ENCODE data around the gene ALDH1A2.

Gene ALDH1A2

GRCh38 chr15:57910672-57911071 is 154.8 kb downstream of the ALDH1A2 start:
- TF ChIP-seq SUZ12 (IDR thresholded peaks at IDR 0.05; ENCODE audit: extremely low read depth, insufficient read depth, insufficient read length), result no peak
- no peak for TF ChIP-seq ZNF274 (IDR thresholded peaks at IDR 0.05; ENCODE audit: low read depth, low read length)
- TF ChIP-seq YY1 (IDR thresholded peaks at IDR 0.05; ENCODE audit: insufficient read depth, insufficient read length), result no peak
- no peaks in the 10 kb centered on the region for H3K36me3 ChIP-seq (ENCODE audit: insufficient read depth, insufficient read length, low read length)
- H3K9ac ChIP-seq (ENCODE audit: insufficient read length, low read depth), result no peak overlapping the region
- no peaks in the 10 kb centered on the region for H3K27me3 ChIP-seq (ENCODE audit: insufficient read depth, insufficient read length)
- no peak for DNase-seq (ENCODE audit: low read depth, low spot score)
- no peaks in the 10 kb centered on the region; the same call in 1 of the 2 replicates for H3K9me3 ChIP-seq (ENCODE audit: insufficient read depth, low read length)
- H3K4me1 ChIP-seq (ENCODE audit: insufficient read depth, insufficient read length), result no peaks in the 10 kb centered on the region
- H3K4me3 ChIP-seq (ENCODE audit: insufficient read length, low read depth), result no peak overlapping the region

DNA sequence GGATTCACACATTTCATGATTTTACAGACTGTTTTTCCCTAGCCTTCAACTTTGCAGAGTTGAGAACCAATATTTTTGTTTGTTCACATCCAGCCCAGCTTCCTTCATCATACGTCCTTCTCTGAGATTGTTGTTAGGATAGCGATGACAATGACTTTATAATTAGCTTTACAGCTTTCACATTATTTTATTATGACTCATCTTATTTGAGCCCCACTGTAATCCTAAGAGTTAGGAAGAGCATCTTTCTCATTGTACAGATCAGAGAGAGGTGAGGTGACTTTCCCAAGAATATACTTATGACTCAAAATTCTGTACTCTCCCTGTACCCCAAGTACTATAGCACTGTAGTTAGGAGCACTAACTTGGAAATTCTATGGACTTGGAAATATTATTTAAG is 156.1 kb downstream of the ALDH1A2 start:
- Histone ChIP-seq H3K36me3 (ENCODE audit: insufficient read depth, insufficient read length, low read length) (no peaks in the 10 kb centered on the region), H3K4me3 (ENCODE audit: insufficient read length, low read depth) (no peak overlapping the region), H3K9ac (ENCODE audit: insufficient read length, low read depth) (no peak overlapping the region), H3K4me1 (ENCODE audit: insufficient read depth, insufficient read length) (no peaks in the 10 kb centered on the region), H3K9me3 (ENCODE audit: insufficient read depth, low read length) (no peaks in the 10 kb centered on the region; the same call in 1 of the 2 replicates), H3K27me3 (ENCODE audit: insufficient read depth, insufficient read length) (no peaks in the 10 kb centered on the region)
- TF ChIP-seq SUZ12 (IDR thresholded peaks at IDR 0.05; ENCODE audit: extremely low read depth, insufficient read depth, insufficient read length), result no peak
- no peak for TF ChIP-seq YY1 (IDR thresholded peaks at IDR 0.05; ENCODE audit: insufficient read depth, insufficient read length)
- no peak for TF ChIP-seq ZNF274 (IDR thresholded peaks at IDR 0.05; ENCODE audit: low read depth, low read length)
- no peak for DNase-seq (ENCODE audit: low read depth, low spot score)

DNA sequence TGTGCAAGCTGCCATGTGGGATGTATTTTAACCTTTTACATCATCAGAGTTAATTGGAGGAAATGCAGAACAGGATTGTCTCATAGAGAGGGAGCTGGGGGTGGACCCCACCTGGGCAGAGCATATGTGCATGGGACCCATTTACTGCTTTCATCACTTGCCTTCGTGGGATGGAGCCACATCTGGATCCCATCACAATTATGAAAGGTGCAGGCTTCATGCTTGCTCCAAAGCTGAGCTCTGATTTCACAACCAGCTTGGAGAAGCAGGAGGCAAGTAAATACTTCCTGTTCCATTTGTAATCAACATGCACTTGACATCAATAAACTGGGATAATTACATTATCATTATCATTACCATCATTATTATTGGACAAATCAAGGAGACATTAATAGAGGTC is 161.9 kb downstream of the ALDH1A2 start:
- H3K9me3 ChIP-seq (ENCODE audit: insufficient read depth, low read length), result no peaks in the 10 kb centered on the region
- no peaks in the 10 kb centered on the region for H3K4me1 ChIP-seq (ENCODE audit: insufficient read depth, insufficient read length)
- TF ChIP-seq SUZ12 (IDR thresholded peaks at IDR 0.05; ENCODE audit: extremely low read depth, insufficient read depth, insufficient read length), result no peak
- no peak for TF ChIP-seq YY1 (IDR thresholded peaks at IDR 0.05; ENCODE audit: insufficient read depth, insufficient read length)
- TF ChIP-seq ZNF274 (IDR thresholded peaks at IDR 0.05; ENCODE audit: low read depth, low read length), result no peak
- H3K4me3 ChIP-seq (ENCODE audit: insufficient read length, low read depth), result no peak overlapping the region
- no peak overlapping the region for H3K9ac ChIP-seq (ENCODE audit: insufficient read length, low read depth)
- no peaks in the 10 kb centered on the region for H3K27me3 ChIP-seq (ENCODE audit: insufficient read depth, insufficient read length)
- H3K36me3 ChIP-seq (ENCODE audit: insufficient read depth, insufficient read length, low read length), result no peaks in the 10 kb centered on the region
- no peak for DNase-seq (ENCODE audit: low read depth, low spot score)
